NCI-H446 treated with DMSO at 0.1 percent for 48 hours (cell line): Measurements from ENCODE around the gene PIP5K1C.

Source experiments
- DNase-seq: peaks from one replicate; lab custom pipeline; 2025; lab: John Stamatoyannopoulos, UW

PIP5K1C gene

GRCh38 chr19:3694361-3695123 is 5.7 kb downstream of the PIP5K1C start:
- DNase-seq: no peak

- DNase-seq: no peak
These were observed 7.0 kb downstream of the PIP5K1C start for GRCh38 chr19:3693025-3693925.

GRCh38 chr19:3692141-3693024 is 7.9 kb downstream of the PIP5K1C start:
- no peak for DNase-seq

GRCh38 chr19:3691726-3692125 is 8.5 kb downstream of the PIP5K1C start:
- no peak for DNase-seq

GRCh38 chr19:3691372-3691716 is 8.9 kb downstream of the PIP5K1C start:
- no peak for DNase-seq

- DNase-seq: no peak
These were observed 9.5 kb downstream of the PIP5K1C start for GRCh38 chr19:3690551-3691371.

- no peak for DNase-seq
These were observed 12.2 kb downstream of the PIP5K1C start for GRCh38 chr19:3687774-3688706.

- no peak for DNase-seq
These were observed 12.9 kb downstream of the PIP5K1C start for GRCh38 chr19:3687393-3687773.

- DNase-seq: no peak
These were observed 15.4 kb downstream of the PIP5K1C start for GRCh38 chr19:3684817-3685410.

GRCh38 chr19:3684054-3684816 is 16.0 kb downstream of the PIP5K1C start:
- DNase-seq: no peak

GRCh38 chr19:3683405-3684053 is 16.7 kb downstream of the PIP5K1C start:
- DNase-seq: no peak

GRCh38 chr19:3682741-3683404 is 17.4 kb downstream of the PIP5K1C start:
- no peak for DNase-seq

GRCh38 chr19:3682286-3682685 is 18.0 kb downstream of the PIP5K1C start:
- no peak for DNase-seq

- no peak for DNase-seq
These were observed 19.3 kb downstream of the PIP5K1C start for GRCh38 chr19:3680939-3681338.

- no peak for DNase-seq
These were observed 20.7 kb downstream of the PIP5K1C start for GRCh38 chr19:3679581-3679980.

- DNase-seq: no peak
These were observed 21.1 kb downstream of the PIP5K1C start for GRCh38 chr19:3679138-3679537.

- DNase-seq: no peak
These were observed 22.1 kb downstream of the PIP5K1C start for GRCh38 chr19:3678188-3678587.
